GM21390 (cell line): Measurements from ENCODE around the gene LRP1B.
A peak's percentile ranks its signal among the peaks of the same experiment; 100 is the strongest.
"Not testable (repeated sequence)": the region's sequence is repeated elsewhere in the genome, so short reads cannot be mapped to it uniquely, and the experiment has no call there.

Source experiments
- ATAC-seq: cut with Tn5 transposase; IDR thresholded peaks from one replicate; pipeline ENCODE4 v1.9.1; 2021; ENCODE audit not compliant: unreplicated experiment

LRP1B gene

DNA sequence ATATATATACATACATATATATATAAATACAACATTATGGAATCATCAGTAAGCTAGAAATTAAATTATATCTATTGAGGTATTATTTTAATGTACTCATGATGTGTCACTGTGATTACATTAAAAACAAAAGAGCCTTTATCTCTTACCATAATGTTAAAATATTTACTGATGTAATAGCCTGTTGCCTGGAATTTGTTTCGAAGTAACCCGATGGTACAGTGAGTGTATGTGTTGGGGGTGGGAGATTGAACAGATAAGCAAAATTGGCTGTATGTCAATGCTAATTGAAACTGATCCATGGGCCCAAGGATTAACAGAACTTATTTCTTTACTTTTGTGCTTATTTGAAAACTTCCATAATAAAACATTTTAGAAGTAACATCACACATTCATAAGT lies 1473.2 kb downstream of the LRP1B start:
- no peak for ATAC-seq

- ATAC-seq: no peak
Measured at GRCh38 chr2:140654565-140654964, 1476.3 kb downstream of the LRP1B start.

DNA sequence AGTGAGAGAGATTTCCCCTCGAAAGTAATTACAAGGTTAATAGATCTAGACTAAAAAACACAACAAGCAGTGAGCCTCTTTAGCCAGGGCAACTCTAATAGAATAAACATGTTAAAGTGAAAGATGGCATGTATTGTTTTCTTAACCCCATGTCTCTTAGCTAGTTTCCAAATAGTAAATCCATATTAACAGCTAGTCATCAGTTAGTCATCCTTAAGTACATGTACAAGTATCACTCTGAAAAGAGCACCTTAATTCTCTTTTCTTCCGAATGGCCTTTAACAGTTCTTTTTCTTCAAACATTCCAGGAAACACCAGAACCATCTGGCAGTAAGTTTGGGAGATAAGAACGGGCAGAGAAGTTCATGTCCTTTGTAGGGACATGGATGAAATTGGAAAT lies 1480.0 kb downstream of the LRP1B start:
- no peak for ATAC-seq

- ATAC-seq: not testable (repeated sequence)
Measured at GRCh38 chr2:140650134-140650533, 1480.7 kb downstream of the LRP1B start.

DNA sequence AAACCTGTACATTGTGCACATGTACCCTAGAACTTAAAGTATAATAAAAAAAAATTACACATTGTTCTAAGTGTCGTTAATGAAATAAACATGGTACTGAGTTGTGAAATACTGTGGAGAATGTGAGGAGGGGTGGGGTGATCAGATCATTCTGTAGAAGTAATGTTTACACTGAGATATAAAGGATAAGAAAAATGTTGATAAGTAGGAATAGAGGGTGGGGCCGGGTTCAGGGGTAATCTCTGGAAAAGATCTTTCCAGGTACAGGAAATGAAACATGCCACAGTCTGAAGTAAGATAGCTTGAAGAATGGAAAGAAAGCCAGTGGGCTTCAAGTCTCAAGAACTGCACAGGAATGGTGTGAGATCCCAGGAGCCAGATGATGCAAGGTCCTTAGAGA lies 1482.4 kb downstream of the LRP1B start:
- no peak for ATAC-seq

- ATAC-seq: no peak
Measured at GRCh38 chr2:140643761-140644187, 1487.0 kb downstream of the LRP1B start.

GRCh38 chr2:140641163-140641562 lies 1489.7 kb downstream of the LRP1B start:
- ATAC-seq: no peak

DNA sequence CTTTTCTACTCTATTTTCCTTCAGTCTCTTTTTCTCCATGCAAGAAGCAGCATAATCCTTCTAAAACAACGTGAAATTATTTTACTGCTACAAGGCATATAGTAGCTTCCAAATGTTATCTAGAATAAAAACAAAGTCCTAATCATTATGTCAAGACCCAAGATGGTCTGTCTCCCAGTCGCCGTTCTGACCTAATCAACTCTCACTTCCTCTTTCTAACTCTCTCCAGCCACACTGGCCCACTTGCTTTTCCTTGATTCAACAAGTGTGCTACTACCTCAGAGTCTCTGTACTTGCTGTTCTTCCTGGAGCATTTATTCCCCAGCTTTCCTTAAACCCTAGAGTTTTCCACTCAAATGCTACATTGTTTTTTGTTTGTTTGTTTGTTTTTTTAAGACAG lies 1491.2 kb downstream of the LRP1B start:
- peak; percentile 80 for ATAC-seq

GRCh38 chr2:140630557-140630956 lies 1500.3 kb downstream of the LRP1B start:
- ATAC-seq: no peak

DNA sequence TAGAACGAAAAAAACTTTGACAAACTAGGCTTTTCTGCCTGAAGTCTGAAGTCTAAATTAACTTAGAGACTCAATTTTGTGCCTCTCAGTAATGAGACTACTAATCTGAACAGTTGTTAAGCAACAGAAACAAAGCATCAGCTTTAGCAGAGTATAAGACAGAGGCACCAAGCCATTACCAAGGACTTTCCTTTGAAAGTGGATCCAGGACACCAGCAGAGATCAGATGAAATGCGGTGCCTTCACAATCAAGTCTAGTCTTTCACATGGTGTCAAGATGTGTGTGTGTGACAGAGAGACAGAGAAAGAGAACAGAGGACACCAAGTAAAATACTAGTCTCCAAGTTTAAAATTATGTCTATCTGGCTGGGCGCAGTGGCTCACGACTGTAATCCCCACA lies 1502.9 kb downstream of the LRP1B start:
- ATAC-seq: no peak

- no peak for ATAC-seq
Measured at GRCh38 chr2:140627136-140627535, 1503.7 kb downstream of the LRP1B start.

DNA sequence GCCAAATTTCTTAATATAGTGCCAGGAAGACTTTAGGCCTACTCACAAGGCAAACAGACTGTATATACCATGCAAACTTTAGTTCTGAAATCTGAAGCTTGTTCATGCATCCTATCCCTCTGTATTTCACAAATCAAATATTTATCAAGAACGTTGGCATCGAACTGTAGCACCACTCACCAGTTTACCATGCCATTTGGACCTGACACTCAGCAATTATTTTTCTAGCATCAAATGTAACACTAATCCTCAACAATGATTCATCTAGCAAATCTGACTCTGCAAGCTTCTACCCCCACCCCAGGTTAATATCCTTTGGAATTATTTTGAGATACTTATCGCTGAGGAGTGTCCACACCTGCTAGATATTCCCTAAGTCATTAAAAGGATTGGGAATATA lies 1506.6 kb downstream of the LRP1B start:
- no peak for ATAC-seq

- no peak for ATAC-seq
Measured at GRCh38 chr2:140621583-140622362, 1509.0 kb downstream of the LRP1B start.

DNA sequence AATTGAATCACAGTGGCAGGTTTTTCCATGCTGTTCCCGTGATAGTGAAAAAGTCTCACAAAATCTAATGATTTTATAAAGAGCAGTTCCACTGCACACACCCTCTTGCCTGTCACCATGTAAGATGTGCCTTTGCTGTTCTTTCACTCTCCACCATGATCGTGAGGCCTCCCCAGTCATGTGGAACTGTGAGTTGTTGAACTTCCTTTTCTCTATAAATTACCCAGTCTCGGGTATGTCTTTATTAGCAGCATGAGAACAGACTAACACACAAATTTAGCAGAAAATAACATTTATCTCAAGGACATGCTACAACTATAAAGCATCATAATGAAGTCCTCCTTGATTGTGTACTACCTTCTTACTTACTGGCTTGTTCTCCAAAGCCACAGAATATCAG lies 1526.0 kb downstream of the LRP1B start:
- ATAC-seq: no peak

DNA sequence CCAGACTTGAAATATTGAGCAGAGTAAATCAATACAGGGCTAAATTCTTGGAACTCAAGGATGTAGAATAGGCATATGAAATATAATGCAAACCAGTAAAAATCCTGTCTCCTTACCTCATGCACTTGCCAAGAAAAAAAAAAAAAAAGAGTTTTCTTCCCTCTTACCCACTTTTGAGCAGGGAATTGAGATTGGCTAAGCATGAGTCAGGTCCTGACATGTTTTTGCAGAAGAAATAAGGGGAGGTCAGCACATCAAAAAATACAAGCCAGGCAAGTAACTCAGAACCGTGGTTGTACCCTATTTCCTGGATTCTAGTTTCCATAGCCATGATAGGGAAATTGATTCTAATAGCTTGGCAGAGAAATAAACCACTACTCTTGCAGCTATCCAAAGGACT lies 1526.7 kb downstream of the LRP1B start:
- ATAC-seq: no peak

- ATAC-seq: no peak
Measured at GRCh38 chr2:140603416-140603815, 1527.4 kb downstream of the LRP1B start.

DNA sequence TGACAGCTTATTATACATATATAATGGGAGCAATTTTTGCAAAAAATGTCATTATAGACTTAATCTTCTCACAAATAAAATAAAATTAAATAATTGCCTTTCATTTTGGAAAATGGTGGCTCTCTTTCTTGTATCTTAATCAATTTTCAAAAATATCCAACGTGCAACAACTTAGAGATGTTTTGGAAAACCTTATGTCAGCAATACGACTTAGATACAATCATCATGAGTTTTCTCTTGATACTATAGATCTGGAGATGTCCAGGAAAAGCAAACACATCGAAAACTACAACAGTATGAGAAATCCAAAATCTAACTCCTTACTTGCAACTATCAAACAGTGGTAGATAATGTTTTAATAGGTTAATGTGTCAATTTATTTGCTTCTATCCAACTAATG lies 1529.0 kb downstream of the LRP1B start:
- ATAC-seq: no peak

GRCh38 chr2:140601342-140601741 lies 1529.5 kb downstream of the LRP1B start:
- ATAC-seq: no peak

DNA sequence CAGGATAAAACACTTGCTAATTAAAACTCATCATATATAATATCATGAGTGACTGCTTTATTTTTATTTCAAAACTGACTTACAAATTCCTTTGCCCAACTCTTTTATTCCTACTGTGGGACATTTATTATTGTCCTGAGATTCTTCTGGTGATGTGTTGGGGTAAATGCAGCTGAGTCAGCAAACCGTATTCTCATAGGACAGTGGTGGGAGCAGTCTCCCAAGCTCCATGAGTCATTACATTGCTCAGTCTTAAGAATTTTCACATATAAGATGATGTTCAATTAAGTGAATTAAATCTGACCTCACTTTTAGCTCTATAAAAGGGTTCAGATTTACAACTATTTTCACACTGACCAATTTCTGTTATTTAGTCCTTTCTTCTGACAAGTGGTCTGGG lies 1530.7 kb downstream of the LRP1B start:
- no peak for ATAC-seq

- no peak for ATAC-seq
Measured at GRCh38 chr2:140597836-140598235, 1533.0 kb downstream of the LRP1B start.

GRCh38 chr2:140597205-140597604 lies 1533.6 kb downstream of the LRP1B start:
- no peak for ATAC-seq

DNA sequence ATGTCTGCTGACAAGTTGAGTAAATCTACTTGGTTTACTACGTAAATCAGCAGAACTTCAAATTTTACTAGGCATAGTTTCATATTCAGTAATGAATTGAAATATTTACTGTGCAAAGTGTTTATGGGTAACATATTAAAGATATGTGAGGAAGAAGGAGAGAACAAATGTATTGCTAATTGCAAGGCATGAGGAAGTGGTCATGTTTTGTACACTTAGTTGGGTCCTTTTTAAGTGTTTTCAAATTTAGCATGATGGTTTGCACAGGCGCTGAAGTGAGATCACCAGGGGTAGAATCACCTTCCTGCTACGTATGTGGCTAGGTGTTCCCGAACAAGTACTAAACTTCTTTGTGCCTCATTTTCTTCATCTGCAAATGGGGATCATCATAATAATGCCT lies 1534.4 kb downstream of the LRP1B start:
- ATAC-seq: no peak

GRCh38 chr2:140595107-140595506 lies 1535.7 kb downstream of the LRP1B start:
- ATAC-seq: no peak
